HepG2 (cell line): ENCODE measurements around the gene MMP7. TPM values are rescaled to one million over a fixed set of nuclear protein-coding genes. Genes with fewer than 3 reads are reported as not detected.

Experiments used
- ATAC-seq: fragments of 200-7000 bp; cut with Tn5 transposase; 3 replicates; pipeline ENCODE4 v1.9.1; 2020; ENCODE audit warnings: mild to moderate bottlenecking, moderate library complexity
- BruUV-seq: library from RNA; stranded (reverse); fragments of 400-500 nt; replicated peaks from 2 replicates; lab custom pipeline; 2021; lab: Mats Ljungman, UMichigan
- CTCF ChIA-PET: fragments of 300-600 bp; formaldehyde crosslinking; extraction: SDS; loops from one replicate; lab custom pipeline; 2021; ENCODE audit warnings: low total read pairs, inconsistent platforms, low intra/inter-chr PET ratio; lab: Yijun Ruan, JAX
- POLR2A ChIA-PET: fragments of 350-600 bp; sonication (Branson Sonifier 250); formaldehyde crosslinking; loops from one replicate; lab custom pipeline; 2020; ENCODE audit warnings: antibody characterized with exemption, inconsistent platforms; lab: Yijun Ruan, JAX
- DNase-seq: peaks from one replicate; pipeline ENCODE4 v3.0.0-alpha.2; 2015; ENCODE audit warnings: low spot score
- FAIRE-seq: peaks from 3 replicates; lab custom pipeline; 2011; peaks lifted over from hg19 to GRCh38; lab: Jason Lieb, UNC
- H2AFZ ChIP-seq: one replicate; pipeline ENCODE4 v1.6.1; 2011; ENCODE audit warnings: low read length, inconsistent platforms
- H3K27ac ChIP-seq: fragments of 300-600 bp; 3 replicates; pipeline ENCODE4 v1.8.0; 2011; ENCODE audit warnings: mixed run types, mild to moderate bottlenecking, mixed read lengths, low read length, inconsistent platforms; ENCODE audit not compliant: insufficient read depth; ENCODE audit errors: extremely low read length
- H3K27me3 ChIP-seq, 2 experiments: fragments of 200-600 bp in 1 of 2; 2 replicates in 1 of 2; 3 replicates in 1 of 2; pipeline versions ENCODE4 v1.6.0 to v1.8.0; 2011; ENCODE audit warnings: low read length in 2 of 2, mild to moderate bottlenecking in 2 of 2, moderate library complexity in 2 of 2, inconsistent platforms in 1 of 2; ENCODE audit not compliant: insufficient read depth in 2 of 2, control insufficient read depth in 1 of 2
- H3K36me3 ChIP-seq, 2 experiments: fragments of 200-600 bp in 1 of 2; replicated peaks in 1 of 2; 2 replicates in 1 of 2; 3 replicates in 1 of 2; pipeline versions ENCODE4 v1.5.1 to v1.8.0; 2011; ENCODE audit warnings: low read length in 2 of 2, inconsistent platforms in 1 of 2; ENCODE audit not compliant: insufficient read depth in 2 of 2, control insufficient read depth in 1 of 2
- H3K4me1 ChIP-seq: 2 replicates; pipeline ENCODE4 v1.5.1; 2012; ENCODE audit warnings: low read length, inconsistent platforms; ENCODE audit not compliant: insufficient read depth
- H3K4me2 ChIP-seq: 2 replicates; pipeline ENCODE4 v1.6.0; 2011; ENCODE audit warnings: low read depth, low read length, inconsistent platforms
- H3K4me3 ChIP-seq, 3 experiments: fragments of 200-600 bp in 1 of 3; sonication (generic), shearing (Covaris generic) in 1 of 3; replicated peaks in 1 of 3; 2 replicates each; pipeline ENCODE4 v1.5.1; 2011 to 2016; ENCODE audit warnings: low read length in 3 of 3, inconsistent platforms in 2 of 3, low read depth in 2 of 3, mild to moderate bottlenecking in 2 of 3, control low read depth in 1 of 3, mixed read lengths in 1 of 3; ENCODE audit not compliant: insufficient read depth in 1 of 3
- H3K79me2 ChIP-seq: one replicate; pipeline ENCODE4 v1.6.1; 2011; ENCODE audit warnings: low read length, inconsistent platforms; ENCODE audit not compliant: insufficient read depth
- H3K9ac ChIP-seq: 2 replicates; pipeline ENCODE4 v1.6.0; 2011; ENCODE audit warnings: mild to moderate bottlenecking, low read depth, low read length, inconsistent platforms; ENCODE audit not compliant: insufficient read depth
- H3K9me3 ChIP-seq: 2 replicates; pipeline ENCODE4 v1.5.1; 2012; ENCODE audit warnings: mild to moderate bottlenecking, low read length
- H4K20me1 ChIP-seq: 2 replicates; pipeline ENCODE4 v1.6.0; 2011; ENCODE audit warnings: inconsistent platforms, mild to moderate bottlenecking, low read length, moderate library complexity; ENCODE audit not compliant: insufficient read depth
- CC2D1A ChIP-seq: sonication (generic); formaldehyde crosslinking; IDR thresholded peaks from 2 replicates; pipeline ENCODE4 v1.8.1; 2023; ENCODE audit warnings: mild to moderate bottlenecking, missing genetic modification reagents
- ELF3 ChIP-seq: IDR thresholded peaks from 2 replicates; pipeline ENCODE4 v1.6.1; 2016; ENCODE audit warnings: missing genetic modification reagents, missing compliant biosample characterization
- FOXA3 ChIP-seq: IDR thresholded peaks from 2 replicates; pipeline ENCODE4 v1.6.1; 2016; ENCODE audit warnings: missing genetic modification reagents, missing compliant biosample characterization
- HDAC2 ChIP-seq: sonication (generic); formaldehyde crosslinking; IDR thresholded peaks from 2 replicates; pipeline ENCODE4 v1.4.0; 2020; ENCODE audit warnings: missing genetic modification reagents
- HNRNPK ChIP-seq: fragments of 200-400 bp; formaldehyde crosslinking; IDR thresholded peaks from 2 replicates; pipeline ENCODE4 v1.6.1; 2018; ENCODE audit warnings: low read length, low read depth, moderate library complexity, mild to moderate bottlenecking; ENCODE audit not compliant: poor library complexity, severe bottlenecking
- PHB2 ChIP-seq: fragments of 450-650 bp; IDR thresholded peaks from 2 replicates; pipeline ENCODE4 v1.6.1; 2018; ENCODE audit not compliant: partially characterized antibody
- PITX1 ChIP-seq: sonication (generic); formaldehyde crosslinking; IDR thresholded peaks from 2 replicates; pipeline ENCODE4 v1.5.1; 2020; ENCODE audit warnings: mild to moderate bottlenecking, missing genetic modification reagents
- RARG ChIP-seq: sonication (generic); formaldehyde crosslinking; IDR thresholded peaks from 2 replicates; pipeline ENCODE4 v1.4.0; 2020; ENCODE audit warnings: low read depth, mild to moderate bottlenecking, missing genetic modification reagents
- RFX5 ChIP-seq: IDR thresholded peaks from 2 replicates; pipeline ENCODE4 v1.6.1; 2011; ENCODE audit warnings: low read depth, low read length, improper control_type of control experiment
- RFXANK ChIP-seq: IDR thresholded peaks from 2 replicates; pipeline ENCODE4 v1.6.1; 2016
- SAP130 ChIP-seq: IDR thresholded peaks from 2 replicates; pipeline ENCODE4 v1.6.1; 2016; ENCODE audit warnings: low read depth
- SUZ12 ChIP-seq: fragments of 150-350 bp; IDR thresholded peaks from 2 replicates; pipeline ENCODE4 v1.6.1; 2014; ENCODE audit warnings: low read depth, low read length
- TBX3 ChIP-seq: fragments of 450-650 bp; IDR thresholded peaks from 2 replicates; pipeline ENCODE4 v1.6.1; 2017; ENCODE audit warnings: antibody characterized with exemption, mild to moderate bottlenecking, inconsistent platforms, borderline replicate concordance
- THAP8 ChIP-seq: sonication (generic); formaldehyde crosslinking; IDR thresholded peaks from 2 replicates; pipeline ENCODE4 v1.5.1; 2020; ENCODE audit warnings: missing genetic modification reagents, mild to moderate bottlenecking, borderline replicate concordance
- ZFYVE20 ChIP-seq: sonication (generic); formaldehyde crosslinking; IDR thresholded peaks from 2 replicates; pipeline ENCODE4 v1.8.0; 2023; ENCODE audit warnings: low read depth, mild to moderate bottlenecking, moderate library complexity, missing genetic modification reagents, borderline replicate concordance
- ZNF558 ChIP-seq: sonication (generic); formaldehyde crosslinking; IDR thresholded peaks from 2 replicates; pipeline ENCODE4 v1.9.0; 2022; ENCODE audit warnings: mild to moderate bottlenecking, missing genetic modification reagents, borderline replicate concordance
- ZNF574 ChIP-seq: sonication (generic); formaldehyde crosslinking; IDR thresholded peaks from 2 replicates; pipeline ENCODE4 v1.4.0; 2020; ENCODE audit warnings: missing genetic modification reagents
- ZNF691 ChIP-seq: sonication (generic); formaldehyde crosslinking; IDR thresholded peaks from 2 replicates; pipeline ENCODE4 v1.4.0; 2020; ENCODE audit warnings: missing genetic modification reagents, low read depth, mild to moderate bottlenecking, borderline replicate concordance
- WGBS: methylation state at CpG from one replicate; pipeline ENCODE4 v1.1.6; 2017; ENCODE audit warnings: low lambda C conversion rate; 5-methylcytosine and 5-hydroxymethylcytosine counted together
- in situ Hi-C: cut with HindIII; loops from 2 replicates; pipeline ENCODE4 v1.10.0; 2017; ENCODE audit warnings: low pct_unique_long_range_greater_than_20kb; ENCODE audit not compliant: extremely low pct_ligation_motif_present
- intact Hi-C: fragments of 100-400 bp; cut with micrococcal nuclease; formaldehyde crosslinking; loops from one replicate; pipeline ENCODE4 v1.10.0; 2022; ENCODE audit not compliant: unreplicated experiment
- polyA plus RNA-seq, 8 experiments: library from polyadenylated mRNA; depleted of rRNA in 3 of 8; stranded (reverse) in 7 of 8; unstranded in 1 of 8; fragments of >200 nt; fragmentation: Illumina TruSeq in 4 of 8; extraction: Trizol in 4 of 8; gene quantifications; 2 replicates each; pipeline versions ENCODE4 v1.2.1 to v1.2.3, GENCODE V29; 2011 to 2016; ENCODE audit warnings: low read depth in 4 of 8, missing spikeins in 1 of 8, mixed read lengths in 1 of 8; ENCODE audit not compliant: insufficient read depth in 1 of 8
- total RNA-seq, 5 experiments: library from RNA; depleted of rRNA; stranded (reverse); fragments of >200 nt; fragmentation: Illumina TruSeq; extraction: Trizol; gene quantifications; 2 replicates each; pipeline ENCODE4 v1.2.3, GENCODE V29; 2016; ENCODE audit warnings: low read depth in 1 of 5
- TF ChIP-seq, protein P1 (sequence below): sonication (generic); formaldehyde crosslinking; IDR thresholded peaks from 2 replicates; pipeline ENCODE4 v1.8.1; 2022; ENCODE audit warnings: mild to moderate bottlenecking, missing genetic modification reagents

MMP7 gene
- total and polyA plus RNA-seq, 2 of the 13 experiments (the other 11 are each of a cell fraction or from before 2014, with no cell fraction given) = 0.17 TPM; not detected in 1

GRCh38 chr11:102499151-102499550 is 31.4 kb downstream of the MMP7 start:
- Histone ChIP-seq H3K36me3 (no peaks in the 10 kb centered on the region), H3K27ac (no peak overlapping the region), H3K9ac (no peak overlapping the region), H3K4me1 (peaks cover 22% of the 10 kb centered on the region), H3K27me3 (no peaks in the 10 kb centered on the region), H3K79me2 (peaks cover 4% of the 10 kb centered on the region), H3K9me3 (no peaks in the 10 kb centered on the region), H2AFZ (no peak overlapping the region), H4K20me1 (no peaks in the 10 kb centered on the region), H3K4me2 (no peak overlapping the region), H3K4me3 (no peak overlapping the region)
- intact Hi-C loops = no loop called here
- no peak for DNase-seq
- BruUV-seq = no TSS peak
- no peak for ATAC-seq
- ChIA-PET CTCF (no interaction called here), POLR2A (no interaction called here)
- in situ Hi-C loops = loop anchor here (5.0 to 10.0 kb wide), 3 partner anchors 108 to 154 kb away; partner anchors contain the start of gene BIRC2
- TF ChIP-seq ZNF691 (CRISPR knock-in tag) (no peak), FOXA3 (CRISPR knock-in tag) (no peak), THAP8 (no peak), PITX1 (CRISPR knock-in tag) (no peak), RARG (CRISPR knock-in tag) (no peak), ZNF574 (CRISPR knock-in tag) (no peak), ZFYVE20 (no peak), HNRNPK (no peak), PHB2 (no peak), ELF3 (CRISPR knock-in tag) (no peak), TBX3 (no peak), RFX5 (no peak), HDAC2 (CRISPR knock-in tag) (no peak), ZNF558 (CRISPR knock-in tag) (no peak), SAP130 (CRISPR knock-in tag) (no peak), SUZ12 (no peak), CC2D1A (CRISPR knock-in tag) (no peak), RFXANK (CRISPR knock-in tag) (no peak)
- TF ChIP-seq, protein P1, sequence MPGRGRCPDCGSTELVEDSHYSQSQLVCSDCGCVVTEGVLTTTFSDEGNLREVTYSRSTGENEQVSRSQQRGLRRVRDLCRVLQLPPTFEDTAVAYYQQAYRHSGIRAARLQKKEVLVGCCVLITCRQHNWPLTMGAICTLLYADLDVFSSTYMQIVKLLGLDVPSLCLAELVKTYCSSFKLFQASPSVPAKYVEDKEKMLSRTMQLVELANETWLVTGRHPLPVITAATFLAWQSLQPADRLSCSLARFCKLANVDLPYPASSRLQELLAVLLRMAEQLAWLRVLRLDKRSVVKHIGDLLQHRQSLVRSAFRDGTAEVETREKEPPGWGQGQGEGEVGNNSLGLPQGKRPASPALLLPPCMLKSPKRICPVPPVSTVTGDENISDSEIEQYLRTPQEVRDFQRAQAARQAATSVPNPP (CRISPR knock-in tag) = no peak
- FAIRE-seq = no peak
- 56% methylated on average over 3 of the region's 3 CpGs for WGBS
